ENCODE results near the gene PLOD3. TPM values are rescaled to one million over a fixed set of nuclear protein-coding genes. Genes with fewer than 3 reads are reported as not detected.

PLOD3 gene
- total and polyA plus RNA-seq, 9 of the 15 experiments (the other 6 are each of a cell fraction or from before 2014, with no cell fraction given) = 2.8 to 101 (median 30.9) TPM

GRCh38 chr7:101251871-101252659 is 34.7 kb upstream of the PLOD3 start (continued):
- TF ChIP-seq ZMIZ1 (IDR thresholded peaks at IDR 0.05; ENCODE audit: low read depth in 2 of 2, low read length in 2 of 2) = no peak
- TF ChIP-seq HMBOX1 (IDR thresholded peaks at IDR 0.05) = no peak
- no peak for TF ChIP-seq CBFA2T3 (IDR thresholded peaks at IDR 0.05)
- peak; percentile 79 for TF ChIP-seq GABPB1 (CRISPR knock-in tag; IDR thresholded peaks at IDR 0.05)
- no peak for TF ChIP-seq ELK1 (CRISPR knock-in tag; IDR thresholded peaks at IDR 0.05)
- no peak for TF ChIP-seq NFXL1 (CRISPR knock-in tag; IDR thresholded peaks at IDR 0.05)
- no peak for TF ChIP-seq E2F4 (CRISPR knock-in tag; IDR thresholded peaks at IDR 0.05; ENCODE audit: low read depth)
- no peak for TF ChIP-seq DPF2 (IDR thresholded peaks at IDR 0.05)
- TF ChIP-seq MAFG (tag; conservative IDR thresholded peaks at IDR 0.05) = no peak
- TF ChIP-seq ZNF766 (CRISPR knock-in tag; conservative IDR thresholded peaks at IDR 0.05) = no peak
- no peak for TF ChIP-seq ZNF830 (CRISPR knock-in tag; IDR thresholded peaks at IDR 0.05)
- TF ChIP-seq ZNF507 (tag; conservative IDR thresholded peaks at IDR 0.05) = no peak

Data from K562 (cell line).